GM23338 (cell line): ENCODE results near the gene DNAH17.

Source experiments
- CREB1 ChIP-seq: fragments of 250-450 bp; sonication (Bioruptor Pico); IDR thresholded peaks from 2 replicates; pipeline ENCODE4 v1.5.0; 2020; ENCODE audit warnings: low read depth, mild to moderate bottlenecking, moderate library complexity
- EZH2 ChIP-seq: fragments of 200-600 bp; sonication (generic); IDR thresholded peaks from one replicate; pipeline ENCODE4 v1.8.0; 2017; ENCODE audit warnings: antibody characterized with exemption, mild to moderate bottlenecking, low read depth; ENCODE audit not compliant: unreplicated experiment
- EZH2phosphoT487 ChIP-seq: fragments of 200-600 bp; sonication (generic); IDR thresholded peaks from one replicate; pipeline ENCODE4 v1.8.1; 2018; ENCODE audit warnings: antibody characterized with exemption; ENCODE audit not compliant: unreplicated experiment
- NANOG ChIP-seq: IDR thresholded peaks from 2 replicates; pipeline ENCODE4 v1.6.1; 2016; ENCODE audit warnings: antibody characterized with exemption, borderline replicate concordance
- STAT1 ChIP-seq: IDR thresholded peaks from one replicate; pipeline ENCODE4 v1.6.1; 2016; ENCODE audit warnings: antibody characterized with exemption; ENCODE audit not compliant: unreplicated experiment
- ZNF114 ChIP-seq: fragments of 250-450 bp; sonication (Bioruptor Pico); IDR thresholded peaks from 2 replicates; pipeline ENCODE4 v1.5.0; 2020; ENCODE audit warnings: mild to moderate bottlenecking, moderate library complexity
- TF ChIP-seq, protein P1 (sequence below), 2 experiments: fragments of 200-600 bp in 1 of 2; sonication (generic) in 1 of 2; conservative IDR thresholded peaks; 2 replicates each; pipeline versions ENCODE4 v1.5.1 to v1.6.1; 2016 to 2017; ENCODE audit warnings: antibody characterized with exemption in 2 of 2, low read depth in 2 of 2, mild to moderate bottlenecking in 2 of 2, moderate library complexity in 1 of 2
- TF ChIP-seq, protein P2 (sequence below): IDR thresholded peaks from one replicate; pipeline ENCODE4 v1.6.1; 2018; ENCODE audit warnings: antibody characterized with exemption; ENCODE audit not compliant: unreplicated experiment
- TF ChIP-seq, protein P3 (sequence below): IDR thresholded peaks from 2 replicates; pipeline ENCODE4 v1.6.1; 2016; ENCODE audit warnings: antibody characterized with exemption

DNA sequence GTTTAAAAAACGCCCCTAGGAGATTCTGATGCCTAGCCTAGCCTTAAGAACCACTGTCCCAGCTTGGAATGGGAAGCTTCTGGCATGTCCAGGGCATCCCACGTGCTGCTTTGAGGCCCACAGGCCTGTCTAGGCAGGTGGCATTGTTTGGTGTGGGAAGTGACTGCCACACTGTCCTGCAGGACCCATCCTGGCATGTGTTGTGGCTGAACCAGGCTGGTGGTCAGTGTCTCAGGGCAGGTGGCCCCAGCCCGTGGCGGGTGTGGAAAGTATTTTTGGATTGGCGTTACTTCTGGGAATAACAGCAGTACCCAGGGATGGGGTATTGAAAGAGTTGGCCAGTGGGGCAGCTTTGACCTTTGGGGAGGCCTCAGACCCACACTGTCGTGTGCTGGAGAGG lies 170.8 kb downstream of the DNAH17 start:
- TF ChIP-seq, protein P1, sequence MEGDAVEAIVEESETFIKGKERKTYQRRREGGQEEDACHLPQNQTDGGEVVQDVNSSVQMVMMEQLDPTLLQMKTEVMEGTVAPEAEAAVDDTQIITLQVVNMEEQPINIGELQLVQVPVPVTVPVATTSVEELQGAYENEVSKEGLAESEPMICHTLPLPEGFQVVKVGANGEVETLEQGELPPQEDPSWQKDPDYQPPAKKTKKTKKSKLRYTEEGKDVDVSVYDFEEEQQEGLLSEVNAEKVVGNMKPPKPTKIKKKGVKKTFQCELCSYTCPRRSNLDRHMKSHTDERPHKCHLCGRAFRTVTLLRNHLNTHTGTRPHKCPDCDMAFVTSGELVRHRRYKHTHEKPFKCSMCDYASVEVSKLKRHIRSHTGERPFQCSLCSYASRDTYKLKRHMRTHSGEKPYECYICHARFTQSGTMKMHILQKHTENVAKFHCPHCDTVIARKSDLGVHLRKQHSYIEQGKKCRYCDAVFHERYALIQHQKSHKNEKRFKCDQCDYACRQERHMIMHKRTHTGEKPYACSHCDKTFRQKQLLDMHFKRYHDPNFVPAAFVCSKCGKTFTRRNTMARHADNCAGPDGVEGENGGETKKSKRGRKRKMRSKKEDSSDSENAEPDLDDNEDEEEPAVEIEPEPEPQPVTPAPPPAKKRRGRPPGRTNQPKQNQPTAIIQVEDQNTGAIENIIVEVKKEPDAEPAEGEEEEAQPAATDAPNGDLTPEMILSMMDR (conservative IDR thresholded peaks at IDR 0.05; ENCODE audit: low read depth in 2 of 2): no peak
- TF ChIP-seq STAT1 (no peak), CREB1 (CRISPR knock-in tag) (no peak), EZH2 (no peak), EZH2phosphoT487 (no peak), ZNF114 (CRISPR knock-in tag) (no peak), NANOG (no peak)
- TF ChIP-seq, protein P2, sequence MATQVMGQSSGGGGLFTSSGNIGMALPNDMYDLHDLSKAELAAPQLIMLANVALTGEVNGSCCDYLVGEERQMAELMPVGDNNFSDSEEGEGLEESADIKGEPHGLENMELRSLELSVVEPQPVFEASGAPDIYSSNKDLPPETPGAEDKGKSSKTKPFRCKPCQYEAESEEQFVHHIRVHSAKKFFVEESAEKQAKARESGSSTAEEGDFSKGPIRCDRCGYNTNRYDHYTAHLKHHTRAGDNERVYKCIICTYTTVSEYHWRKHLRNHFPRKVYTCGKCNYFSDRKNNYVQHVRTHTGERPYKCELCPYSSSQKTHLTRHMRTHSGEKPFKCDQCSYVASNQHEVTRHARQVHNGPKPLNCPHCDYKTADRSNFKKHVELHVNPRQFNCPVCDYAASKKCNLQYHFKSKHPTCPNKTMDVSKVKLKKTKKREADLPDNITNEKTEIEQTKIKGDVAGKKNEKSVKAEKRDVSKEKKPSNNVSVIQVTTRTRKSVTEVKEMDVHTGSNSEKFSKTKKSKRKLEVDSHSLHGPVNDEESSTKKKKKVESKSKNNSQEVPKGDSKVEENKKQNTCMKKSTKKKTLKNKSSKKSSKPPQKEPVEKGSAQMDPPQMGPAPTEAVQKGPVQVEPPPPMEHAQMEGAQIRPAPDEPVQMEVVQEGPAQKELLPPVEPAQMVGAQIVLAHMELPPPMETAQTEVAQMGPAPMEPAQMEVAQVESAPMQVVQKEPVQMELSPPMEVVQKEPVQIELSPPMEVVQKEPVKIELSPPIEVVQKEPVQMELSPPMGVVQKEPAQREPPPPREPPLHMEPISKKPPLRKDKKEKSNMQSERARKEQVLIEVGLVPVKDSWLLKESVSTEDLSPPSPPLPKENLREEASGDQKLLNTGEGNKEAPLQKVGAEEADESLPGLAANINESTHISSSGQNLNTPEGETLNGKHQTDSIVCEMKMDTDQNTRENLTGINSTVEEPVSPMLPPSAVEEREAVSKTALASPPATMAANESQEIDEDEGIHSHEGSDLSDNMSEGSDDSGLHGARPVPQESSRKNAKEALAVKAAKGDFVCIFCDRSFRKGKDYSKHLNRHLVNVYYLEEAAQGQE: no peak
- TF ChIP-seq, protein P3, sequence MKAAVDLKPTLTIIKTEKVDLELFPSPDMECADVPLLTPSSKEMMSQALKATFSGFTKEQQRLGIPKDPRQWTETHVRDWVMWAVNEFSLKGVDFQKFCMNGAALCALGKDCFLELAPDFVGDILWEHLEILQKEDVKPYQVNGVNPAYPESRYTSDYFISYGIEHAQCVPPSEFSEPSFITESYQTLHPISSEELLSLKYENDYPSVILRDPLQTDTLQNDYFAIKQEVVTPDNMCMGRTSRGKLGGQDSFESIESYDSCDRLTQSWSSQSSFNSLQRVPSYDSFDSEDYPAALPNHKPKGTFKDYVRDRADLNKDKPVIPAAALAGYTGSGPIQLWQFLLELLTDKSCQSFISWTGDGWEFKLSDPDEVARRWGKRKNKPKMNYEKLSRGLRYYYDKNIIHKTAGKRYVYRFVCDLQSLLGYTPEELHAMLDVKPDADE: no peak
